H9 (cell line): Measurements from ENCODE around the gene MBLAC2. TPM values are rescaled to one million over a fixed set of nuclear protein-coding genes. Genes with fewer than 3 reads are reported as not detected.
A peak's percentile ranks its signal among the peaks of the same experiment; 100 is the strongest.

Experiments used
- DNase-seq: peaks from one replicate; pipeline ENCODE4 v3.0.0-alpha.2; 2017
- H2AFZ ChIP-seq: one replicate; pipeline ENCODE4 v1.6.1; 2013; ENCODE audit warnings: mild to moderate bottlenecking, low read length, control low read depth, moderate library complexity
- H2AK5ac ChIP-seq: 2 replicates; pipeline ENCODE4 v1.6.1; 2013; ENCODE audit warnings: low read length, control low read depth, mixed read lengths; ENCODE audit not compliant: insufficient read length
- H2BK120ac ChIP-seq: one replicate; pipeline ENCODE4 v1.6.1; 2013; ENCODE audit warnings: low read depth, mild to moderate bottlenecking, low read length, control low read depth, inconsistent platforms; ENCODE audit not compliant: poor library complexity, severe bottlenecking
- H2BK12ac ChIP-seq: 2 replicates; pipeline ENCODE4 v1.6.1; 2013; ENCODE audit warnings: low read length, control low read depth, mixed read lengths, low read depth; ENCODE audit not compliant: insufficient read length
- H2BK15ac ChIP-seq: 2 replicates; pipeline ENCODE4 v1.6.1; 2013; ENCODE audit warnings: low read depth, low read length, control low read depth
- H2BK20ac ChIP-seq: one replicate; pipeline ENCODE4 v1.6.1; 2013; ENCODE audit warnings: low read depth, mild to moderate bottlenecking, low read length, control low read depth, inconsistent platforms; ENCODE audit not compliant: poor library complexity, severe bottlenecking
- H2BK5ac ChIP-seq: 2 replicates; pipeline ENCODE4 v1.6.1; 2013; ENCODE audit warnings: low read length, control low read depth, mixed read lengths; ENCODE audit not compliant: insufficient read length
- H3K14ac ChIP-seq: 2 replicates; pipeline ENCODE4 v1.6.1; 2013; ENCODE audit warnings: low read length, control low read depth; ENCODE audit not compliant: insufficient read depth
- H3K18ac ChIP-seq: 2 replicates; pipeline ENCODE4 v1.6.1; 2013; ENCODE audit warnings: low read depth, mild to moderate bottlenecking, mixed read lengths, low read length, control low read depth; ENCODE audit not compliant: insufficient read length
- H3K23ac ChIP-seq: 2 replicates; pipeline ENCODE4 v1.6.1; 2013; ENCODE audit warnings: low read length, control low read depth, mixed read lengths, low read depth; ENCODE audit not compliant: insufficient read length
- H3K23me2 ChIP-seq: 2 replicates; pipeline ENCODE4 v1.6.1; 2013; ENCODE audit warnings: low read depth, mild to moderate bottlenecking, mixed read lengths, low read length, control low read depth; ENCODE audit not compliant: insufficient read length, poor library complexity, severe bottlenecking
- H3K27ac ChIP-seq: 2 replicates; pipeline ENCODE4 v1.5.1; 2013; ENCODE audit warnings: low read length, control low read depth, mixed read lengths, low read depth; ENCODE audit not compliant: insufficient read length
- H3K27me3 ChIP-seq: 2 replicates; pipeline ENCODE4 v1.6.1; 2013; ENCODE audit warnings: low read length, control low read depth, inconsistent platforms; ENCODE audit not compliant: insufficient read depth
- H3K4ac ChIP-seq: 2 replicates; pipeline ENCODE4 v1.6.1; 2013; ENCODE audit warnings: low read depth, mild to moderate bottlenecking, control low read depth, inconsistent platforms, low read length, moderate library complexity
- H3K4me1 ChIP-seq: 2 replicates; pipeline ENCODE4 v1.6.1; 2013; ENCODE audit warnings: low read length, control low read depth, inconsistent platforms; ENCODE audit not compliant: insufficient read depth
- H3K4me2 ChIP-seq: 2 replicates; pipeline ENCODE4 v1.6.1; 2013; ENCODE audit warnings: low read length, control low read depth, mixed read lengths; ENCODE audit not compliant: insufficient read length, insufficient read depth
- H3K56ac ChIP-seq: 2 replicates; pipeline ENCODE4 v1.6.1; 2013; ENCODE audit warnings: low read depth, mild to moderate bottlenecking, mixed read lengths, low read length, control low read depth; ENCODE audit not compliant: insufficient read length
- H3K79me1 ChIP-seq: 2 replicates; pipeline ENCODE4 v1.6.1; 2013; ENCODE audit warnings: low read depth, mild to moderate bottlenecking, moderate library complexity, low read length, control low read depth, inconsistent platforms; ENCODE audit not compliant: insufficient read depth, poor library complexity, severe bottlenecking
- H3K79me2 ChIP-seq: 2 replicates; pipeline ENCODE4 v1.6.1; 2013; ENCODE audit warnings: low read length, control low read depth, inconsistent platforms; ENCODE audit not compliant: insufficient read depth
- H3K9ac ChIP-seq: 2 replicates; pipeline ENCODE4 v1.6.1; 2013; ENCODE audit warnings: low read length, control low read depth, mixed read lengths; ENCODE audit not compliant: insufficient read length; ENCODE audit errors: extremely low read depth
- H3K9me3 ChIP-seq: one replicate; pipeline ENCODE4 v1.6.1; 2013; ENCODE audit warnings: low read depth, low read length, inconsistent platforms; ENCODE audit not compliant: control insufficient read depth
- H3T11ph ChIP-seq: one replicate; pipeline ENCODE4 v1.6.1; 2013; ENCODE audit warnings: mild to moderate bottlenecking, low read length, control low read depth, inconsistent platforms
- H4K20me1 ChIP-seq: one replicate; pipeline ENCODE4 v1.6.1; 2013; ENCODE audit not compliant: control insufficient read depth, insufficient read length, insufficient read depth
- H4K5ac ChIP-seq: 2 replicates; pipeline ENCODE4 v1.6.1; 2013; ENCODE audit warnings: low read depth, mild to moderate bottlenecking, mixed read lengths, low read length, control low read depth; ENCODE audit not compliant: insufficient read length
- H4K8ac ChIP-seq: replicated peaks from 2 replicates; pipeline ENCODE4 v1.6.1; 2013; ENCODE audit warnings: low read length, control low read depth, mixed read lengths, low read depth; ENCODE audit not compliant: insufficient read length
- H4K91ac ChIP-seq: 2 replicates; pipeline ENCODE4 v1.6.1; 2013; ENCODE audit warnings: low read depth, mild to moderate bottlenecking, moderate library complexity, mixed read lengths, low read length, control low read depth; ENCODE audit not compliant: insufficient read length
- H3K27ac Mint-ChIP-seq, 3 experiments: 2 replicates in 2 of 3; 3 replicates in 1 of 3; pipeline ENCODE4 v1.8.0; 2020 to 2021; ENCODE audit warnings: mixed read lengths in 3 of 3, mild to moderate bottlenecking in 1 of 3, moderate library complexity in 1 of 3
- H3K27me3 Mint-ChIP-seq: 2 replicates; pipeline ENCODE4 v1.8.0; 2021; ENCODE audit warnings: low read depth, mild to moderate bottlenecking, moderate library complexity, mixed read lengths
- H3K36me3 Mint-ChIP-seq, 3 experiments: 2 replicates in 2 of 3; 3 replicates in 1 of 3; pipeline ENCODE4 v1.8.0; 2020 to 2021; ENCODE audit warnings: low read depth in 3 of 3, mixed read lengths in 3 of 3; ENCODE audit not compliant: insufficient read depth in 1 of 3
- H3K4me1 Mint-ChIP-seq, 2 experiments: 2 replicates each; pipeline ENCODE4 v1.8.0; 2020; ENCODE audit warnings: mixed read lengths in 2 of 2
- H3K4me3 Mint-ChIP-seq, 2 experiments: 2 replicates in 1 of 2; 3 replicates in 1 of 2; pipeline ENCODE4 v1.8.0; 2020 to 2021; ENCODE audit warnings: mild to moderate bottlenecking in 2 of 2, mixed read lengths in 2 of 2, moderate library complexity in 1 of 2
- H3K9me3 Mint-ChIP-seq, 2 experiments: 2 replicates in 1 of 2; 3 replicates in 1 of 2; pipeline ENCODE4 v1.8.0; 2020; ENCODE audit warnings: mild to moderate bottlenecking in 2 of 2, mixed read lengths in 2 of 2, moderate library complexity in 1 of 2
- WGBS: extraction: QIAGEN DNeasy Blood & Tissue Kit; methylation state at CpG from one replicate; pipeline ENCODE4 v1.1.7; 2013; ENCODE audit warnings: missing lambda C conversion rate, low lambda C conversion rate, mixed read lengths; ENCODE audit not compliant: insufficient read length; ENCODE audit errors: extremely low coverage; 5-methylcytosine and 5-hydroxymethylcytosine counted together
- total RNA-seq: library from RNA; stranded (reverse); gene quantifications from 2 replicates; pipeline ENCODE4 v1.2.1, GENCODE V29; 2021
- TF ChIP-seq, protein P1 (sequence below): fragments of 200-600 bp; sonication (generic); conservative IDR thresholded peaks from 3 replicates; pipeline ENCODE4 v1.8.0; 2021; ENCODE audit warnings: antibody characterized with exemption, mild to moderate bottlenecking

Gene MBLAC2
- total RNA-seq, 1 experiment from 2014 or later, result 4.9 TPM

DNA sequence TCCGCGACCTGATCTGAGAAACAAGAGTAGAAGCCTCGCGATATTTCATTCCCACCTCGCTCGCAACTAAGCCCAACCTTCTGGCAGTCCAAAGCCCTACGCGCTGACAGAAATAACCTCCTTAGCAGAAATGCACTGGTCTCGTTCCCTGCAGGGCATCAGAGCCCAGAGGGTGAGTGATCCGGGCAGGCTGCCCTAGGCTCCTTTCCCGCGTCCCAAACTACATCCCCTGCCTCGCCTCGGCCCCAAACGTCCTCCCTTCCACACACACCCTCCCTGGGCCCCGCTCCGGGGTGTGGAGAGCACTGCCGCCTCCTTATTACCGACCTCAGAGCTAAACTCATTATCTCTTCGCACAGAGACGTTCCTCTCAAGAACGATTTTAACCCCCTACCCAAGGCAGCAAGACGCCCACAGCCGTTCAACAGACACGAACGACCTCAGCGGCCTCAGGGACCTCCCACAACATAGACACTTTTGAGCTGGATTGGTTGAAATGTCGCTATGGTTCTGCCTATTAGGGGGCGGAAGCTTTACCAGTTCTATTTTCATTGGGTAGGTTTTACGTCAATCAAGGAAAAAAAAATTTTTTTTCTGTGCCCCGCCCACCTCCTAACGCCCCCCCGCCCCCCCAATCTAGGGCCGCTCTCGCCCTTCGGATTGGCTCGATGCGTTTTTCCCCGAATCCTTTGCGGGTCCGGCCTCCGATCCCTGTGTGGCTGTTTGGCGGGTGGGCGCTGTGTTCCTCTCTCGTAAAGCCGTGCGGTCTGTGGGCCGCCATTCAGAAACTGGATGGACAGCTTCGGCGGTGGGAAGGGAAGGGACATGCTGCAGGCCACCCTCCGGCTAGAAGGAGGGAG lies 65.0 kb downstream of the MBLAC2 start, which contains the start of gene CETN3:
CETN3 (minus strand) TSS at position 439 of the 860 bp plus-strand sequence; CDS start at position 344, 95 bp downstream.
- Histone ChIP-seq H3K56ac (peak within 1 kb of the TSS; percentile 5), H3K27me3 (no peaks in the 10 kb centered on the region), H3K4ac (no peak within 1 kb of the TSS; the same call in 1 of the 2 replicates), H4K91ac (no peak within 1 kb of the TSS), H4K5ac (peak within 1 kb of the TSS; percentile 77), H2BK15ac (no peak within 1 kb of the TSS), H4K20me1 (no peaks in the 10 kb centered on the region), H2BK5ac (peak within 1 kb of the TSS; percentile 93), H2BK12ac (no peak within 1 kb of the TSS), H3K9ac (peak within 1 kb of the TSS; percentile 99), H2BK120ac (no peak within 1 kb of the TSS), H4K8ac (no peak within 1 kb of the TSS), H3K9me3 (no peaks in the 10 kb centered on the region), H3K79me2 (no peaks in the 10 kb centered on the region; the same call in 1 of the 2 replicates), H3K18ac (peak within 1 kb of the TSS; percentile 94), H2AFZ (peak within 1 kb of the TSS; percentile 22), H3K23ac (no peak within 1 kb of the TSS), H2AK5ac (no peak within 1 kb of the TSS), H3K4me2 (peak within 1 kb of the TSS; percentile 99), H3K14ac (peak within 1 kb of the TSS; percentile 89), H2BK20ac (no peak within 1 kb of the TSS), H3K79me1 (no peaks in the 10 kb centered on the region), H3K27ac (peak within 1 kb of the TSS; percentile 69), H3K23me2 (peaks cover 10% of the 10 kb centered on the region), H3K4me1 (no peaks in the 10 kb centered on the region), H3T11ph (peak within 1 kb of the TSS; percentile 19)
- Mint-ChIP-seq H3K27me3 (no peaks in the 10 kb centered on the region), H3K27ac (no peak within 1 kb of the TSS), H3K9me3 (no peaks in the 10 kb centered on the region; a peak in 1 of 5 replicates), H3K4me3 (no peak within 1 kb of the TSS), H3K36me3 (peaks cover 5 to 27% (median 6%) of the 10 kb centered on the region in 3 experiments; a peak in 6 of 7 replicates), H3K4me1 (peaks cover 16 to 18% of the 10 kb centered on the region in 2 experiments)
- DNase-seq, result peak; percentile 96
- TF ChIP-seq, protein P1, sequence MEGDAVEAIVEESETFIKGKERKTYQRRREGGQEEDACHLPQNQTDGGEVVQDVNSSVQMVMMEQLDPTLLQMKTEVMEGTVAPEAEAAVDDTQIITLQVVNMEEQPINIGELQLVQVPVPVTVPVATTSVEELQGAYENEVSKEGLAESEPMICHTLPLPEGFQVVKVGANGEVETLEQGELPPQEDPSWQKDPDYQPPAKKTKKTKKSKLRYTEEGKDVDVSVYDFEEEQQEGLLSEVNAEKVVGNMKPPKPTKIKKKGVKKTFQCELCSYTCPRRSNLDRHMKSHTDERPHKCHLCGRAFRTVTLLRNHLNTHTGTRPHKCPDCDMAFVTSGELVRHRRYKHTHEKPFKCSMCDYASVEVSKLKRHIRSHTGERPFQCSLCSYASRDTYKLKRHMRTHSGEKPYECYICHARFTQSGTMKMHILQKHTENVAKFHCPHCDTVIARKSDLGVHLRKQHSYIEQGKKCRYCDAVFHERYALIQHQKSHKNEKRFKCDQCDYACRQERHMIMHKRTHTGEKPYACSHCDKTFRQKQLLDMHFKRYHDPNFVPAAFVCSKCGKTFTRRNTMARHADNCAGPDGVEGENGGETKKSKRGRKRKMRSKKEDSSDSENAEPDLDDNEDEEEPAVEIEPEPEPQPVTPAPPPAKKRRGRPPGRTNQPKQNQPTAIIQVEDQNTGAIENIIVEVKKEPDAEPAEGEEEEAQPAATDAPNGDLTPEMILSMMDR, result no peak
- no CpG with 5 or more reads among the region's 51 CpGs for WGBS
